HepG2 (cell line): ENCODE measurements around the gene SMCO4. TPM values are rescaled to one million over a fixed set of nuclear protein-coding genes. Genes with fewer than 3 reads are reported as not detected.

Source experiments
- GABPB1 ChIP-seq: IDR thresholded peaks from 2 replicates; pipeline ENCODE4 v1.6.1; 2016; ENCODE audit warnings: mild to moderate bottlenecking, missing genetic modification reagents, moderate library complexity, missing compliant biosample characterization
- KLF13 ChIP-seq: sonication (generic); formaldehyde crosslinking; IDR thresholded peaks from 2 replicates; pipeline ENCODE4 v1.4.0; 2020; ENCODE audit warnings: mild to moderate bottlenecking, missing genetic modification reagents
- REST ChIP-seq, 2 experiments: IDR thresholded peaks; 2 replicates each; pipeline ENCODE4 v1.6.1; 2011 to 2012; ENCODE audit warnings: low read length in 2 of 2, borderline replicate concordance in 1 of 2, low read depth in 1 of 2, mild to moderate bottlenecking in 1 of 2, moderate library complexity in 1 of 2
- ZBTB4 ChIP-seq: sonication (generic); formaldehyde crosslinking; IDR thresholded peaks from 2 replicates; pipeline ENCODE4 v1.4.0; 2020; ENCODE audit warnings: missing genetic modification reagents, mild to moderate bottlenecking, borderline replicate concordance
- polyA plus RNA-seq, 8 experiments: library from polyadenylated mRNA; depleted of rRNA in 3 of 8; stranded (reverse) in 7 of 8; unstranded in 1 of 8; fragments of >200 nt; fragmentation: Illumina TruSeq in 4 of 8; extraction: Trizol in 4 of 8; gene quantifications; 2 replicates each; pipeline versions ENCODE4 v1.2.1 to v1.2.3, GENCODE V29; 2011 to 2016; ENCODE audit warnings: low read depth in 4 of 8, missing spikeins in 1 of 8, mixed read lengths in 1 of 8; ENCODE audit not compliant: insufficient read depth in 1 of 8
- total RNA-seq, 5 experiments: library from RNA; depleted of rRNA; stranded (reverse); fragments of >200 nt; fragmentation: Illumina TruSeq; extraction: Trizol; gene quantifications; 2 replicates each; pipeline ENCODE4 v1.2.3, GENCODE V29; 2016; ENCODE audit warnings: low read depth in 1 of 5
- TF ChIP-seq, protein P1 (sequence below): sonication (generic); formaldehyde crosslinking; IDR thresholded peaks from 2 replicates; pipeline ENCODE4 v1.4.0; 2020; ENCODE audit warnings: low read depth, missing genetic modification reagents
- TF ChIP-seq, protein P2 (sequence below): sonication (generic); formaldehyde crosslinking; IDR thresholded peaks from 2 replicates; pipeline ENCODE4 v1.5.0; 2020; ENCODE audit warnings: missing genetic modification reagents, mild to moderate bottlenecking, borderline replicate concordance
- TF ChIP-seq, protein P3 (sequence below): sonication (generic); formaldehyde crosslinking; IDR thresholded peaks from 2 replicates; pipeline ENCODE4 v1.8.0; 2022; ENCODE audit warnings: mild to moderate bottlenecking, missing genetic modification reagents
- TF ChIP-seq, protein P4 (sequence below): sonication (generic); formaldehyde crosslinking; IDR thresholded peaks from 2 replicates; pipeline ENCODE4 v1.5.0; 2020; ENCODE audit warnings: mild to moderate bottlenecking, low read depth, missing genetic modification reagents, borderline replicate concordance
- TF ChIP-seq, protein P5 (sequence below): sonication (generic); formaldehyde crosslinking; conservative IDR thresholded peaks from 2 replicates; pipeline ENCODE4 v1.8.0; 2022; ENCODE audit warnings: mild to moderate bottlenecking, moderate library complexity, missing genetic modification reagents

SMCO4 gene
- total and polyA plus RNA-seq, 2 of the 13 experiments (the other 11 are each of a cell fraction or from before 2014, with no cell fraction given): 10.6 to 28.5 TPM

DNA sequence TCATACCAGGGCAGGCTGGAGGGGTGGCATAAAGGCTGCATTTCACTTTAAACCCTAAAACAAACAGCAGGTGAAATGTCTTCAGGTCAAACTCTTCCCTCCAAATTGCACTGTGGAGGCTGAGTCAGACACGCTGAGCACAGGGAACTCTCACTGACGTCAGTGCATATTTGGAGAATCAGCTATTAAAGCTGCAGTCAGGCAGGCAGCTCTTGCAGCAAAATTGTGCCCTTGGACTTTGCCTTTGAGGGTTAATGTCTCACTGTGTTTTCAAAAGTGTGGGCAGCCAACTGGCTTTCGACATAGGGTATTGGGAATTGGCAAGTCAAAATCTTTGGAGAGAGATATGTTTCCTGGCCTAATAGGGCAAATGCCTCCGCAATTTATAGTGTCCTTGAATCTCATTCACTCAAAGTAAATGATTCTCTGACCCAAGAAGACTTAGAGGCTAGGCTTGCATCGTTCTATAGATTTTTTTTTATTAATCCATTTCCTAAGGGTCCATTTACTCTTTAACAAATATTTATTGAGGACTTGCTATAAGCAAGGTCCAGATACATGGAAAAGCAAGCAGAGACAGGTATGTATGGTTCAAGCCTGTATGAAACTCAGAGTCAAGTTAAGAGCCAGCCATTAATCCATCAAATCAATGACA is 27.7 kb upstream of the SMCO4 start (continued):
- TF ChIP-seq, protein P1, sequence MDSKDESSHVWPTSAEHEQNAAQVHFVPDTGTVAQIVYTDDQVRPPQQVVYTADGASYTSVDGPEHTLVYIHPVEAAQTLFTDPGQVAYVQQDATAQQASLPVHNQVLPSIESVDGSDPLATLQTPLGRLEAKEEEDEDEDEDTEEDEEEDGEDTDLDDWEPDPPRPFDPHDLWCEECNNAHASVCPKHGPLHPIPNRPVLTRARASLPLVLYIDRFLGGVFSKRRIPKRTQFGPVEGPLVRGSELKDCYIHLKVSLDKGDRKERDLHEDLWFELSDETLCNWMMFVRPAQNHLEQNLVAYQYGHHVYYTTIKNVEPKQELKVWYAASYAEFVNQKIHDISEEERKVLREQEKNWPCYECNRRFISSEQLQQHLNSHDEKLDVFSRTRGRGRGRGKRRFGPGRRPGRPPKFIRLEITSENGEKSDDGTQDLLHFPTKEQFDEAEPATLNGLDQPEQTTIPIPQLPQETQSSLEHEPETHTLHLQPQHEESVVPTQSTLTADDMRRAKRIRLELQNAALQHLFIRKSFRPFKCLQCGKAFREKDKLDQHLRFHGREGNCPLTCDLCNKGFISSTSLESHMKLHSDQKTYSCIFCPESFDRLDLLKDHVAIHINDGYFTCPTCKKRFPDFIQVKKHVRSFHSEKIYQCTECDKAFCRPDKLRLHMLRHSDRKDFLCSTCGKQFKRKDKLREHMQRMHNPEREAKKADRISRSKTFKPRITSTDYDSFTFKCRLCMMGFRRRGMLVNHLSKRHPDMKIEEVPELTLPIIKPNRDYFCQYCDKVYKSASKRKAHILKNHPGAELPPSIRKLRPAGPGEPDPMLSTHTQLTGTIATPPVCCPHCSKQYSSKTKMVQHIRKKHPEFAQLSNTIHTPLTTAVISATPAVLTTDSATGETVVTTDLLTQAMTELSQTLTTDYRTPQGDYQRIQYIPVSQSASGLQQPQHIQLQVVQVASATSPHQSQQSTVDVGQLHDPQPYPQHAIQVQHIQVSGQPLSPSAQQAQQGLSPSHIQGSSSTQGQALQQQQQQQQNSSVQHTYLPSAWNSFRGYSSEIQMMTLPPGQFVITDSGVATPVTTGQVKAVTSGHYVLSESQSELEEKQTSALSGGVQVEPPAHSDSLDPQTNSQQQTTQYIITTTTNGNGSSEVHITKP (CRISPR knock-in tag): peak; percentile 60; the same call in 1 of the 2 replicates
- TF ChIP-seq, protein P2, sequence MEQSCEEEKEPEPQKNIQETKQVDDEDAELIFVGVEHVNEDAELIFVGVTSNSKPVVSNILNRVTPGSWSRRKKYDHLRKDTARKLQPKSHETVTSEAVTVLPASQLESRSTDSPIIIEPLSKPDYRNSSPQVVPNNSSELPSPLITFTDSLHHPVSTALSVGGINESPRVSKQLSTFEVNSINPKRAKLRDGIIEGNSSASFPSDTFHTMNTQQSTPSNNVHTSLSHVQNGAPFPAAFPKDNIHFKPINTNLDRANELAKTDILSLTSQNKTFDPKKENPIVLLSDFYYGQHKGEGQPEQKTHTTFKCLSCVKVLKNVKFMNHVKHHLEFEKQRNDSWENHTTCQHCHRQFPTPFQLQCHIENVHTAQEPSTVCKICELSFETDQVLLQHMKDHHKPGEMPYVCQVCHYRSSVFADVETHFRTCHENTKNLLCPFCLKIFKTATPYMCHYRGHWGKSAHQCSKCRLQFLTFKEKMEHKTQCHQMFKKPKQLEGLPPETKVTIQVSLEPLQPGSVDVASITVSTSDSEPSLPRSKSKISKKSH (CRISPR knock-in tag): no peak
- TF ChIP-seq, protein P3, sequence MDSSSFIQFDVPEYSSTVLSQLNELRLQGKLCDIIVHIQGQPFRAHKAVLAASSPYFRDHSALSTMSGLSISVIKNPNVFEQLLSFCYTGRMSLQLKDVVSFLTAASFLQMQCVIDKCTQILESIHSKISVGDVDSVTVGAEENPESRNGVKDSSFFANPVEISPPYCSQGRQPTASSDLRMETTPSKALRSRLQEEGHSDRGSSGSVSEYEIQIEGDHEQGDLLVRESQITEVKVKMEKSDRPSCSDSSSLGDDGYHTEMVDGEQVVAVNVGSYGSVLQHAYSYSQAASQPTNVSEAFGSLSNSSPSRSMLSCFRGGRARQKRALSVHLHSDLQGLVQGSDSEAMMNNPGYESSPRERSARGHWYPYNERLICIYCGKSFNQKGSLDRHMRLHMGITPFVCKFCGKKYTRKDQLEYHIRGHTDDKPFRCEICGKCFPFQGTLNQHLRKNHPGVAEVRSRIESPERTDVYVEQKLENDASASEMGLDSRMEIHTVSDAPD (CRISPR knock-in tag): no peak
- no peak for TF ChIP-seq ZBTB4 (CRISPR knock-in tag)
- no peak for TF ChIP-seq REST (IDR thresholded peaks at IDR 0.05; ENCODE audit: borderline replicate concordance in 1 of 2, low read depth in 1 of 2, low read length in 2 of 2)
- TF ChIP-seq, protein P4, sequence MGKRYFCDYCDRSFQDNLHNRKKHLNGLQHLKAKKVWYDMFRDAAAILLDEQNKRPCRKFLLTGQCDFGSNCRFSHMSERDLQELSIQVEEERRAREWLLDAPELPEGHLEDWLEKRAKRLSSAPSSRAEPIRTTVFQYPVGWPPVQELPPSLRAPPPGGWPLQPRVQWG (CRISPR knock-in tag): no peak
- TF ChIP-seq, protein P5, sequence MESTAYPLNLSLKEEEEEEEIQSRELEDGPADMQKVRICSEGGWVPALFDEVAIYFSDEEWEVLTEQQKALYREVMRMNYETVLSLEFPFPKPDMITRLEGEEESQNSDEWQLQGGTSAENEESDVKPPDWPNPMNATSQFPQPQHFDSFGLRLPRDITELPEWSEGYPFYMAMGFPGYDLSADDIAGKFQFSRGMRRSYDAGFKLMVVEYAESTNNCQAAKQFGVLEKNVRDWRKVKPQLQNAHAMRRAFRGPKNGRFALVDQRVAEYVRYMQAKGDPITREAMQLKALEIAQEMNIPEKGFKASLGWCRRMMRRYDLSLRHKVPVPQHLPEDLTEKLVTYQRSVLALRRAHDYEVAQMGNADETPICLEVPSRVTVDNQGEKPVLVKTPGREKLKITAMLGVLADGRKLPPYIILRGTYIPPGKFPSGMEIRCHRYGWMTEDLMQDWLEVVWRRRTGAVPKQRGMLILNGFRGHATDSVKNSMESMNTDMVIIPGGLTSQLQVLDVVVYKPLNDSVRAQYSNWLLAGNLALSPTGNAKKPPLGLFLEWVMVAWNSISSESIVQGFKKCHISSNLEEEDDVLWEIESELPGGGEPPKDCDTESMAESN: 0 out of 2 replicates have a peak, but pooled peaks have one; percentile 34
- TF ChIP-seq GABPB1 (CRISPR knock-in tag): no peak
- TF ChIP-seq KLF13 (CRISPR knock-in tag): no peak
